HG03159 (cell line): ENCODE data around the gene CACNA1D.
"Not testable (repeated sequence)": the region's sequence is repeated elsewhere in the genome, so short reads cannot be mapped to it uniquely, and the experiment has no call there.

ENCODE experiments used
- ATAC-seq: cut with Tn5 transposase; IDR thresholded peaks from one replicate; pipeline ENCODE4 v1.9.1; 2021; ENCODE audit warnings: mild to moderate bottlenecking, moderate library complexity; ENCODE audit not compliant: unreplicated experiment

CACNA1D gene

DNA sequence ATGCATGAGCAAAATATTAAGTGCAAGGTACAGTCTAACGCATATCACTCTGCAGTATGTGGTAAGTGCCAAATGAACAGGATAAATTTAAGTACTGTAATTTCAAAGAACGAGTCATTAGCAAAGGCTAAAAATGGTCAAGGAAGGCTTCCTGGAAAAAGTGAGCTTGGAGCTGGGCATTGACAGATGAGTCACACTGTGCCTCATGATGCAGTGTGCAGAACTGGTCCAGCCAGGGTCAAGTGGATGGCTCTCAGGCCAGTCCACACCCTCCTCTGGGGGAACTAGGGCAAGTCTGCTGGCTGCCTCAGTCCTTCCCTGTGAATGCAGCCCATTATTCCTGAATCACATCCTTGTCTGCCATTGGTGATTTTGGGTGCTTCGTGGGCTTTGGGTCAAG lies 76.3 kb downstream of the CACNA1D start:
- no peak for ATAC-seq

DNA sequence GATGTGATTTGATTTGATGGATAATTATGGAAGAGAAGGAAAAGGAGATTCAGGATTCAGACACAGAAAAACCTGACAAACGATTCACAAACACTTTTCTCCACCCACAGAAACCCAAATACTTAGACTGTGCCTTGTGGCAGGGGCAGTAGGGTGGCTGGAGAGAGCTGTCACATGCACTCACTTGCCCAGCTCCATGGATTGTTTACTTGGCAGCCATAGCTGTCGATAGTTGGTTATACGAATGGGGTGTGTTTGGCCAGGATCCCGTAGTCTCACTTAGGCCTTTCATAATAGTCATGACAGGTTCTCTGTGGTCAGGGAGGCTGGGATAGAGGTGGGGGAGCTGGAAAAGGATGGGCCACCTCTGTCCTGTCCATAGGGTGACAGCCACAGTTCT lies 76.9 kb downstream of the CACNA1D start:
- ATAC-seq: no peak

DNA sequence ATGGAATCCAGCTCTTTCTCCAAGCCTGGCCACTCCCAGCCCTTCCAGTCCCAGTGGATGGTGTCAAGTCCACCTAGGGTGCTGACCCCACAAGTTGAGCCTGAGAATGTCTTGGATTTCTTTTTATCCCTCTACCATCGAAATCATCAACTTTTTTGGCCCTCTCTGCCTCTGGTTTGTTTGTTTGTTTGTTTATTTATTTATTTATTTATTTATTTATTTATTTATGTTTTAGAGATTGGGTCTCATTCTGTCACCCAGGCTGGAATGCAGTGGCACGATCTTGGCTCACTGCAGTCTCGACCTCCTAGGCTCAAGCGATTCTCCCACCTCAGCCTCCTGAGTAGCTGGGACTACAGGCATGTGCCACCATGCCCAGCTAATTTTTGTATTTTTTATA lies 77.8 kb downstream of the CACNA1D start:
- ATAC-seq: not testable (repeated sequence)

DNA sequence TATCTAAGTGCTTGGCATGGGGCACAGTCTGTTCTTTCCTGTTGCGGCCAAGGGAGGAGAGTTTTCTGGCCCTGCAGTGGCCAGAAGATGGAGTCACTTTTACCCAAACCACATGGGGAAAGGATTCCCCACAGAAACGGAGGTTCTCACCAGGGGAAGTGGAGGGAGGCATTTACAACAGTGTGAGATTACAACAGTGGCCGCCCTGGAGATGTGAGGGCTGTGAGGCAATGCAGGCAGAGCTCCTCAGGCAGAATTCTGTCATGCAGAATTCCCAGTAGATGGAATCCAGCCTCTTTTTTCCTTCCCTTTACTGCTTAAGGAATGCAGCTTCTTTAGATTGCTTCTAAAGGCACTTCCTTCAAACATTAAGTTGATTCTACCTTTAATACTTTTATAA lies 83.1 kb downstream of the CACNA1D start:
- ATAC-seq: no peak

DNA sequence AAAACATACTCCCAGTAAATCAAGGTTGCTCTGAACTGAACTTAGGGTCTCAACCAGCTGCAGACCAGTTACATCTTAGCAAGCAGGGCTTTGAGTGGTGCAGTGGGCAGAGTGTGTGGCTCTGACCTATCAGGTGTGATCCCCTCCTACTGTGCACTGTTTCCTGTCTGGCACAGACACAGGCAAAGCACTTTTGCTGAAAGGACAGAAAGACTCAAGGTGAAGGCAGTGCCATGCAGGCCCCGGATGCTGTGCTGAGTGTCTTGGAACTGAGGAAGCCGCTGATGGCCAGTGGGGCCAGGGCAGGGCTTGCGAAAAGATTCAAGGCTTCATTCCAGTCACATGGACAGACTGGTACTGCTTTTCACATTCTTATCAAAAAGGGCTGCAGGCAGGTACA lies 85.2 kb downstream of the CACNA1D start:
- no peak for ATAC-seq

DNA sequence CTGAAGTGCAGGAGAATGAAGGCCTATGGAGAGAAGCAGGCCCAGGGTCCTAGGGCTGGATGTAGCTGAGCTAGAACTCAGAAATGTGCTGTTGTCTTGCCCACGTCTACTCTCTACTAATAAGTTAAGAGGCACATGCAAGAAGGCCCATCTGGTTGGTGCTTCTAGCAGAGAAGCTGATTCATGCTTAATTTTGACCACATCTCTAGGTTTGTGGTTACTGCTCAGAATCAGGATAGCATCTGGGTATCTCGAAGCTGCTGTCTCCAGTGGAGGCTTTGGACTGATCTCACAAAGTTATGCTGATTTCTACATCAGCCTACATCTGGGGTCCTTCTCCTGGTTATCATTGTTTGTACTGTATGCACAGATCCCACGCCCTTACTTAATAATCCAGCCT lies 87.3 kb downstream of the CACNA1D start:
- no peak for ATAC-seq

DNA sequence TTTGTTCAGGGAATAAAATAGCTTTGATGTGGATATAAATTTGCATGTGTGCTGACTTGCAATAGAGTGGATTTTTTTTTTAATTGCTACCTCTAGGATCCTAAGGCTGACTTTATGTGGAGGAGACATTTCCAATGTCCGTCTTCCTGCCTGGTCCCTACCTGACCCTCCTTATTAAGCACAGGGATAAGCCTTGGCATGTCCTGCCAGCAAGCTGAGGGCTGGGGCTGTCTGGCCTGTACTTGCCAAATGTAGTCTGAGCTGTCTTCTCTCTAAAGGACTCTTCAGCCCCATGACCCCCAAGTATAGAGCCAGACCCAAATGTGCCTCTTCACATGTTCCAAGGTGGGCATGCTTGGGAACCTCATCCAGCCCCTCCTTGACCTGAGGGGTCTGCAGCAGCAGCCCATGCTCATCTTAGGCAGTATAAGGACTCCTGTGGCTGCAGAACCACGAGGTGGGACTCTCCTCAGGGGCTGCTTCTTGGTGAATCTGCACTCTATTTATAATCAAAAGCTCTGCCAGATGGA lies 88.8 kb downstream of the CACNA1D start:
- no peak for ATAC-seq

DNA sequence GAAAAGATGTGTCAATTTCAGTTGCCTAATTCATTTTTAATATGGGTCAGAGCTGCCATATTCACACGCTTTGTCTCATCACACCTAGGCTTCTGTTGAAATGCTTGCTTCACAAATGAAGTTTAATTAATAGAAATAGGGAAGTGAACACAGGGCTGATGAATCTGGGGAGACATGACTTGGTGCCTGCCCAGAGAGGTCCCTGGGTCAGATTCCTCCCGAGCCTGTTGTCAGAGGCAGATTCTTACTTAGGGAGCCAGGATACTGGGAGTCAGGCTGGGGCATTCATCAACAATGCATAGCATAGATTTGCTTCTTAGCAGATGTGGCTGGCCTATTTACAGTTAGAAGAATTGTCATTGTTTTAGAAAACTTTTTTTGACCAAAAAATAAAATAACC lies 90.6 kb downstream of the CACNA1D start:
- no peak for ATAC-seq

DNA sequence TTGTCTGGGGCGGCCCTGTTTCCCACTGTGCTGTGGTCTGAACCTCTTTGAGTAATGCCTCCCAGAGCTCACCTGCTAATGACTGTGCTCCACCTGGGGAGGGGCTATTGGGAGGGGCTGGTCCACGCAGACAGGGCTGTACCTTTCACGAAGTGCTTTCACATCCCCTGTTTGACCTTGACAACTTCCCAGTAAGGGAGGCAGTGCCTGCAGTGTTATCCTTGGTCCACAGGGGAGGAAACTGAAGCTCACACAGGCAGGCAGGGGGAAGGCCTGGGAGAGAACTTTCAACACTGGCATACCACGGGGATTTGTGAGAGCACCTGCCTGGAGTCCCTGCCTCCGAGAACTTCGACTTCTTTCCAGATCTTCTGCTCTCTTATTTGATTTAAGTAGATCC lies 91.2 kb downstream of the CACNA1D start:
- ATAC-seq: no peak

DNA sequence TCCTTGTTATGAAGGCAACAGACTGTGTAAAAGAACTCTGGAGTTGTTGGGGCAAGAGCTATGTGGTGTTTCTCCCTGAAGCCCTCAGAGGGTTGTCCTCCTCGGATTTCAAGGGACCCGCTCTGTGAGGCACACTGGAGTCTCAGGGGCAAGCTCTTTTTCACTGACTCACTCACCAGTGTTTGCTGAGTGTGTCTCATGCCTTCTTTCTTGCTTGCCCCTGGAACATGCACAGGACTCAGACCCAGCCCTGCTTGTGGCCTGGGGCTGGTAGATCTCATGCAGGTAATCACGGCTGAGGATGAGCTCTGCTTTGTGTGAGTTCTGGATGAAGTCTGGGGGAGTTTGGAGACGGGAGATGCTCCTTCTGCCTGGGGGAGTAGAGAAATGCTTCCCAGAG lies 93.7 kb downstream of the CACNA1D start:
- ATAC-seq: no peak

DNA sequence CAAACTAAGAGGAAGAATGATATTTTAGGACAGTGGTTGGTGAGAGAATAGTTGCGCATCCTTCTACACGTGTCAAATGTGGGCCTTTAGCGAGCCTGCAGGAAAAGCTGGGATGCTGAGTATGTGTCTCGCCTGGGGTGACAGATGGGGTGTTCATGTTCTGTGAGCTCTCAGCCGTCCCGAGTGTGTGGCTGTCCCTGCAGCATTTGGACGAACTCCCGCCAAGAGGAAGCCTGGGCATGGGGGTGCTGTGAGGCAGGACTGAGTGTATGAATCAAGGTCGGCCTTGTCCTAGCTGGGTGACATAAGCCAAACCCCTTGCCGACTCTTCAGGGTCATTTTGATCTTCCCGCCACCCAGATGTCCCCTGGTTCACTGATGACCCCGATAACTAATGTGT lies 94.8 kb downstream of the CACNA1D start:
- no peak for ATAC-seq

DNA sequence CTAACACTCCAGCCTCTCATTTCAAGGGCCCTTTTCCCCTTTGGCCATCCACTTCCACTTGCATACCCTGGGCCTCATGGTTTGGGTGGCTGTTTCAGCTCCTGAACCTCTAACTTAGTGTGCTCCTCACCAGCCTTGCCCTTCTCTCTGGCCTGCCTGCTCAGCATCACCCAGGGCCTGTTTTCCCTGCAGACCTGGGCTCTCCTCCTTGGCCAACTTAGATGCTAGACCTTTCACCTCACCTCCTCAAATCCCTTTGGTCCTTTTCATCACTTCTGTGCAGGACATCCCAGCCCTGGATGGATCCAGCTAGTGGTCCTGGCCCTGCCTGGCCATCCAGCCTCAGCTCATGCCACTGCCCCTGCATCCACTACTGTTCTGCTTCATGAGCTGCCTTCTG lies 95.4 kb downstream of the CACNA1D start:
- no peak for ATAC-seq

DNA sequence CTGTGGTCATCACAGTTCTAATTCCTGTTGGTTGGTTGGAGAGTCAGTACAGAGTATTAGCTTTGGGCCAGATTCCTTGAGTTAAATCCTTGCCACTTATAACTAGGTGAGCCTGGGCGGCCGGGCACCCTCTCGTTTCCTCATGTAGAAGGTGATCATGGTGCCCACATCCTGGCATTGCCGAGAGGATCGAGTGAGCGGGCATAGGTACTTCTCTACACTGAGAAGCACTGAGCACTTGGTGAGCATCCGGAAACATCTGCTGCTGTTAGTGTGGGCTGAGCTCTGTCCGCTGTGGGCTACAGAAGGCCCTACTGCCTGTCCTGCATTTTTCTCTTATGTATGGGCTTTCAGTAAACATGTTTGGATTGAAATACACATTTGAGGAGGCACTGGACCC lies 96.2 kb downstream of the CACNA1D start:
- ATAC-seq: no peak

DNA sequence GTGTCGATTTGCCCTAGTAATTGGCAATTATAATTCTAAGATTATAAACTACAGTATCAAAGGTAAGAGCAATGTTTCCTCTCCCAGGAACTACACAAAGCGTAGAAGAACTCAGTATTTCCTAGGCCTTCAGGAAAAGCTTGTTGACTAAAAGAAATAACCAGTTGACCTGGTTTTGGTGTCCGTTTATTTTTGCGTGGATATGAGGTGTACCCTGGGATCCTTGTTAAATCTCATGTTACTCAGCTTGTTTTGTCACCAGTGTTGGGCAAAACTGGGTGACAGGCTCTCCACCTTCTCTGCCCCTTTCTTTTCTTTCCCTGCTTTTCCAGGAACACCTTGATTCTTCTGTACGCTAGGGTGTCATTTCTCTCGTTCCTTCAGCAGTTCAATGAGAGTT lies 97.2 kb downstream of the CACNA1D start:
- ATAC-seq: no peak

DNA sequence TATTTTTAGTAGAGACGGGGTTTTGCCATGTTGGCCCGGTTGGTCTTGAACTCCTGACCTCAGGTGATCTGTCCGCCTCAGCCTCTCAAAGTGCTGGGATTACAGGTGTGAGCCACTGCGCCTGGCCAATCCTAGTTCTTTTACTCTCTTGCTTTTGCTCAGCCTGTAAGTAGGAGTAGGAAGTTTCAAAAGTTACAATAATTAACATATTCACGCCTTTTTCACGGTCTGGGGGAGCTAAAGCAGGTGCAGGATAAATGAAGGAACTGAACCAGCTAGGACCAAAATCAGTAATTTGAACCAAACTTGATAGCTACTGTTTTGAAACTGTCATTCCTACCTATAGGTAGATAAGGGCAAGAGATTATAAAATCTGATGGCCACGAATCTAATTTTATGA lies 98.5 kb downstream of the CACNA1D start:
- no peak for ATAC-seq

DNA sequence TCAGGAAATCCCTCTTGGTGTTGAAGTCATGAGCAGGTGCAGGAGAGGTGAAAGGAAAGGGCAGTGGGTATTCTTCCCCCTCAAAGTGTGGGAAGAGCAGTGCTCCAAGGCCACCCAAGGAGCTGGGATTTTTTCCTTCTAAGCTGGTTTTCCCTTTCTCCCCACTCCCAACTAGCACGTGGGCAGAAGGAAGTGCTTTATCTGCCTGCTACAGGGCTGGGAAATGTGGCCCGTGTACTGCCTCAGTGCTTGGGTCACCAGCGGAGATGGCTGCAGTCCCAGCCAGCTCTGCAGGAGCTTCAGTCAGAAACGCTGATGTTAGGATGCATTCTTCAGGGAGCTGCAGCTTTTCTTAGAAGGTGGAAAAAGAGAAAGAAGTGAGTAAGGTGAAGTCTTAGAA lies 99.2 kb downstream of the CACNA1D start:
- ATAC-seq: no peak

DNA sequence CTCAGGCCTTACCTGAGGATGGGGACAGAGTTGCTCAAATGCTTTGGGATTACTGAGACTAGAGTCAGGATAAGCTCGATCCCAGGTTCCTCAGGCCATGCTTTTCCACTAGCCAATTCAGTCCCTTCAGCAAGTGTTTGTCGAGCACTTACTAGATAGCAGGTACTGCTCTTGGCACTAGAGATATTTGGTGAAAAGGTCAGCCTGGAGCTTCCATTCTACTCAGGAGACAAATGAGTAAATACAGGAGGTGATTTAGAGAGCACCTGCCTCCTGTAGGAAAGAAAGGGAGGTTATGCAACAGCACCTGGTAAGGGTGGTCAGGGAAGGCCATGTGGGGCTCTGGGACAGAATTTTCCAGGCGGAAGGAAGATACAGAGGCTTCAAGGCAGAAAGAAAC lies 99.9 kb downstream of the CACNA1D start:
- ATAC-seq: no peak

DNA sequence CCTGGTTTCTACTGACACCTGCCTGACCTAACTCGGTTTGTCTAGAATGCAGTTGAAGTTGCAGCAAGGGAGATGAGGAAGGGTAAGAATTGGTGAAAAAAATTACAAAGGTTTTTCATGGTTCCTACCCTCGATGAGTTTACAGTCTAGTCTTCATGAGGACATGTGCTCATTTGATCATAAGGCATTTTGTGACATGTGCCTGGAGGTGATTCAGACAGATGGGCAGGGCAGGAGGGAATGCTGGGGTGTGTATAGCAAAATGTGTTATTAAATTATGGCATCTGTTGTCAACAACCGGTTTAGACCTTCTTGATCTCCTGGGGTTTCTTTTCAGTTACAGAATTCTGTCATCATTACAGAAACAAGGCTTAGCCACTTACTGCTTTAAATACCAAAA lies 101.2 kb downstream of the CACNA1D start:
- no peak for ATAC-seq

DNA sequence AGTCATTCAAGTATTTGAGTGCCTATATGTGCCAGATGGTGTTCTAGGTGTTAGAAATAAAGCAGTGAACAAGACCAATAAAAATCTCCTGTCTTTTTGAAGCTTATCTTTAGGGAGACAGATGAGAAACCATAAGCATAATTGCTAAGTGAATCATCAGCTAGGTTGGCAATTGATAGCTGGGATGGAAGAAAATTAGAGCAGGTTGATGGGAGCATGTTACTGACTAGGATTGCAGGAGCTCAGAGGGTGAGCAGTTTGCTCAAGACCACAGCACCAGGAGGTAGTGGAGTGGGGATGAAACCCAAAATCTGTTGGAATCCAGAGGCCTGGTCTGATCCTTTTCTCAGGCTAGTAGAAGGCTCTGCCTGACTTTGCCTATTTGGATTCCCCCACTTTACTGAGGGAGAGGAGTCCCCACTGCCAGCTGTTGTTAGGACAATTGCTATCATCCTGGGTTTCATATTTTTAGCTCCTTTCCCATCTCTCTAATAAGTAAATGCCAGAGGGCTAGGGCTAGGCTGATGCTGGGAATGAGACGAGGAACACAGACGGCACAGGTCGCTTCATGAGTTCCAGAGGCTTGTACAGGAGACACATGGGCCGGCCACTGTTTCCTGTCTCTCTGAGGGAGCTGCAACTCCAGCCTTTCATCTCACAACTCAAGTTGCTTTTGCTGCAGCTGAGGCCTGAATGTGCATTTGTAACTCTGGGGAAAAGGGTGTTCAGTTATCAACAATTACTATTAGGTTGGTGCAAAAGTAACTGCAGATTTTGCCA lies 102.9 kb downstream of the CACNA1D start:
- ATAC-seq: no peak

DNA sequence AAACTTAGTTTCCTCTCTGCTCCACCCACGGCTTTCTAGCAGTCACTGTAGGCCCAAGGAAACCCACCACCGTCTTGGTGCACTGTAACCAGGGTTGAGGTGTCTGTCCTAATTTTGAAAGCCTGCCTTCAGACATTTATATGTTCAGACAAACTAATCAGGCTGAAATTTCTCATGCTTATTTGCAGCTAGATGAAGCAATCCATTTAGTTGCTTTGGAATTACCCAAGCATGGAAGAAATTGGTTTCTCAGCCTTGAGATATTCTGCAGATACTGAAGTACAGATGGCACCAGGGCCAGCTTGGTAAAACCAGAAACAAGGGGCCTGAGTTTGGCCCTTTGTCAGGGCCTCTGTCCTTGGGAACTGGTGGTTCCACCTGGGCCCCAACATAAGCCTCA lies 105.4 kb downstream of the CACNA1D start:
- ATAC-seq: no peak

DNA sequence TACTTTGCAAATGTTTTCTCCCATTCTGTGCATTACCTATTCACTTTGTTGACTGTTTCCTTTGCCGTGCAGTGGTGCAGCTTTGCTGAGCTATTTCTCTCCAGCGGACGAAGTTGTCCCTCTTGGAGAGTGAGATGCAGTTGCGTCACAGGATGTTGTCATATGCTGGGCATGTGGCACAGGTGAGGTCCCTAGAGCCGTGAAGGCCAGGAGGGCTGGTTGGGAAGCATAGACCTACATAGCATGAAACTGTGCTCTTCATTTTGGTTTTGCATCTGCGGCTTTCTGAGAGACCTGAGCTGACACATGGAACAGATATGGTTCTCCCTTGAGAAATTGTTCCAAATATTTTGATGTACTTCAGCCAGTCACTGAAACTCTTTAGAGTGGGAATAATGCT lies 108.5 kb downstream of the CACNA1D start:
- no peak for ATAC-seq

DNA sequence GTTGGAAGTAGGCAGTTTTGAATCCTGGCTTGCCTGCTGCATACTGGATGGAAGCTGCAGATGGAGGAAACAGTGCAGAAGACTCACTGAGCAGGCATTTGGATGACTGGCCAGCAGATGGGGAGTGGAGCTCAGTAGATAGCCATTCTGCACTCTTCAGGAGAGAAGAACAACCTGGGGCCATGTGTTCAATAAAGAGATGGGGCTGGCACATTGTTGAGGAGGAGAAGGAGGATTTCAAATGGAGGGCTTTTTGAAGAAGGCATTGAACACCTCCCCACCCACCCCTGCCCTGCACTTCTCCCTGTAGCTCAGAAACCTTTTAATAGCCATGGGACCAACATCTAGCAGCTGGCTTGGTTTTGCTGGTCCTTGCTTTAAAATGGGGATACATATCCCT lies 109.8 kb downstream of the CACNA1D start:
- ATAC-seq: no peak

DNA sequence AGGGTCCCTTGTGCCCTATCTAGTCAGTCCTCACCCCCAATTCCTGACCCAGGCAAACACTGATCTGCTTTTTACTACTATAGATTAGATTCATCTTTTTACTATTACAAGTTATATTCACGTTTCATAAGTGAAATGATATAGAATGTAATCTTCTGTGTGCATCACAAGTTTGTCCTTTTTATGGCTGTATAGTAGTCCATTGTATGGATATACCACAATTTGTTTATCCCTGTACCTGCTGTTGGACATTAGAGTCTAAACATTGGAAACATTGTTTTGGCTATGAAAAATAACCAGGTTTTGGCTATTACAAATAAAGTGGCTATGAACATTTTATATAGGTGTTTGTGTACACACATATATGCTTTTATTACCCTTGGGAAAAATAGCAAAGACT lies 112.4 kb downstream of the CACNA1D start:
- ATAC-seq: no peak
